ENCODE measurements around the gene BID.

BID gene

GRCh38 chr22:17802822-17803221, 28.6 kb upstream of the BID start:
- DNase-seq (ENCODE audit: low read depth) = no peak

GRCh38 chr22:17802411-17802810, 28.1 kb upstream of the BID start:
- no peak for DNase-seq (ENCODE audit: low read depth)

- DNase-seq (ENCODE audit: low read depth) = no peak
Measured at GRCh38 chr22:17797721-17798559, 23.7 kb upstream of the BID start.

- DNase-seq (ENCODE audit: low read depth) = no peak
Measured at GRCh38 chr22:17796695-17797094, 22.4 kb upstream of the BID start.

GRCh38 chr22:17795661-17796548, 21.6 kb upstream of the BID start:
- no peak for DNase-seq (ENCODE audit: low read depth)

GRCh38 chr22:17794726-17795542, 20.7 kb upstream of the BID start:
- DNase-seq (ENCODE audit: low read depth) = no peak

- no peak for DNase-seq (ENCODE audit: low read depth)
Measured at GRCh38 chr22:17792854-17793434, 18.7 kb upstream of the BID start.

- DNase-seq (ENCODE audit: low read depth) = no peak
Measured at GRCh38 chr22:17792299-17792698, 18.0 kb upstream of the BID start.

- no peak for DNase-seq (ENCODE audit: low read depth)
Measured at GRCh38 chr22:17791196-17791595, 16.9 kb upstream of the BID start.

GRCh38 chr22:17789379-17790200, 15.3 kb upstream of the BID start:
- DNase-seq (ENCODE audit: low read depth) = no peak

GRCh38 chr22:17788528-17789378, 14.5 kb upstream of the BID start:
- no peak for DNase-seq (ENCODE audit: low read depth)

- no peak for DNase-seq (ENCODE audit: low read depth)
Measured at GRCh38 chr22:17787716-17788330, 13.6 kb upstream of the BID start.

- no peak for DNase-seq (ENCODE audit: low read depth)
Measured at GRCh38 chr22:17787241-17787640, 13.0 kb upstream of the BID start.

GRCh38 chr22:17786435-17787161, 12.3 kb upstream of the BID start:
- DNase-seq (ENCODE audit: low read depth) = no peak

GRCh38 chr22:17785185-17786184, 11.2 kb upstream of the BID start:
- peak; percentile 62 for DNase-seq (ENCODE audit: low read depth)

- no peak for DNase-seq (ENCODE audit: low read depth)
Measured at GRCh38 chr22:17784776-17785175, 10.5 kb upstream of the BID start.

- DNase-seq (ENCODE audit: low read depth) = no peak
Measured at GRCh38 chr22:17783773-17784480, 9.7 kb upstream of the BID start.
